ENCODE results near the gene SRGAP1. TPM values are rescaled to one million over a fixed set of nuclear protein-coding genes. Genes with fewer than 3 reads are reported as not detected.

SRGAP1 gene
- total and polyA plus RNA-seq, 2 of the 13 experiments (the other 11 are each of a cell fraction or from before 2014, with no cell fraction given), result 1.6 to 3.4 TPM

DNA sequence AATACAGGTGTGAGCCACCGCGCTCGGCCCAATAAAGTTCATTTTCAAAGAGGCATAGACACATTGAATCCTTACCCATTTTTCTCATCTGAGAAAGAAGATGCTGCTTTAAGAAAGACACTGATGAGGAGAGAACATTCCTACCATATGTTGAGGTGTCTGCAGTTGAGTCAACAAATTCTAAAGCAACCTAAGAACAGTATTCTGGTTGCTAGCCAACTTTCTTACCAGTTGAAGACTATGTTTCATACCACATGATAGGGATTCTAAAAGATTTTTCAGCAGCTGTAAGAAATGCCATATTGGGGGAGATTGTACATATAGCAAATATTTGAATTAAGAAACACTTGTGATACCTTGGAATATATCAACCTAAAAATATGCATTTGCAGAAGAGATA, 160.1 kb downstream of the SRGAP1 start:
- DNase-seq (ENCODE audit: low spot score) (no peak), FAIRE-seq (no peak), ATAC-seq (no peak)
- Histone ChIP-seq H3K27me3 (ENCODE audit: control insufficient read depth in 1 of 2, insufficient read depth in 2 of 2, low read length in 2 of 2) (no peaks in the 10 kb centered on the region), H3K9ac (ENCODE audit: insufficient read depth, low read depth, low read length) (no peak overlapping the region), H3K27ac (ENCODE audit: extremely low read length, insufficient read depth, low read length) (no peak overlapping the region), H4K20me1 (ENCODE audit: insufficient read depth, low read length) (no peaks in the 10 kb centered on the region), H3K4me1 (ENCODE audit: insufficient read depth, low read length) (peaks cover 5% of the 10 kb centered on the region), H3K4me2 (ENCODE audit: low read depth, low read length) (no peak overlapping the region), H3K79me2 (ENCODE audit: insufficient read depth, low read length) (no peaks in the 10 kb centered on the region), H3K36me3 (replicated peaks in 1 of 2; ENCODE audit: control insufficient read depth in 1 of 2, insufficient read depth in 2 of 2, low read length in 2 of 2) (no peaks in the 10 kb centered on the region), H3K9me3 (ENCODE audit: low read length) (no peaks in the 10 kb centered on the region), H2AFZ (ENCODE audit: low read length) (no peak overlapping the region), H3K4me3 (replicated peaks in 1 of 3; ENCODE audit: insufficient read depth in 1 of 3, low read depth in 2 of 3, low read length in 3 of 3) (no peak overlapping the region)
- ChIA-PET CTCF (ENCODE audit: low intra/inter-chr PET ratio, low total read pairs) (no interaction called here), POLR2A (no interaction called here)
- in situ Hi-C loops (cut with HindIII; ENCODE audit: extremely low pct_ligation_motif_present, low pct_unique_long_range_greater_than_20kb) (no loop called here), intact Hi-C loops (cut with micrococcal nuclease; ENCODE audit: unreplicated experiment) (no loop called here)
- BruUV-seq (replicated peaks), result no TSS peak
- WGBS (ENCODE audit: low lambda C conversion rate), result 96% methylated on average over 3 of the region's 3 CpGs
- TF ChIP-seq, protein P1, sequence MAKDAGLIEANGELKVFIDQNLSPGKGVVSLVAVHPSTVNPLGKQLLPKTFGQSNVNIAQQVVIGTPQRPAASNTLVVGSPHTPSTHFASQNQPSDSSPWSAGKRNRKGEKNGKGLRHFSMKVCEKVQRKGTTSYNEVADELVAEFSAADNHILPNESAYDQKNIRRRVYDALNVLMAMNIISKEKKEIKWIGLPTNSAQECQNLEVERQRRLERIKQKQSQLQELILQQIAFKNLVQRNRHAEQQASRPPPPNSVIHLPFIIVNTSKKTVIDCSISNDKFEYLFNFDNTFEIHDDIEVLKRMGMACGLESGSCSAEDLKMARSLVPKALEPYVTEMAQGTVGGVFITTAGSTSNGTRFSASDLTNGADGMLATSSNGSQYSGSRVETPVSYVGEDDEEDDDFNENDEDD (CRISPR knock-in tag; IDR thresholded peaks at IDR 0.05; ENCODE audit: borderline replicate concordance), result no peak
- TF ChIP-seq, protein P2, sequence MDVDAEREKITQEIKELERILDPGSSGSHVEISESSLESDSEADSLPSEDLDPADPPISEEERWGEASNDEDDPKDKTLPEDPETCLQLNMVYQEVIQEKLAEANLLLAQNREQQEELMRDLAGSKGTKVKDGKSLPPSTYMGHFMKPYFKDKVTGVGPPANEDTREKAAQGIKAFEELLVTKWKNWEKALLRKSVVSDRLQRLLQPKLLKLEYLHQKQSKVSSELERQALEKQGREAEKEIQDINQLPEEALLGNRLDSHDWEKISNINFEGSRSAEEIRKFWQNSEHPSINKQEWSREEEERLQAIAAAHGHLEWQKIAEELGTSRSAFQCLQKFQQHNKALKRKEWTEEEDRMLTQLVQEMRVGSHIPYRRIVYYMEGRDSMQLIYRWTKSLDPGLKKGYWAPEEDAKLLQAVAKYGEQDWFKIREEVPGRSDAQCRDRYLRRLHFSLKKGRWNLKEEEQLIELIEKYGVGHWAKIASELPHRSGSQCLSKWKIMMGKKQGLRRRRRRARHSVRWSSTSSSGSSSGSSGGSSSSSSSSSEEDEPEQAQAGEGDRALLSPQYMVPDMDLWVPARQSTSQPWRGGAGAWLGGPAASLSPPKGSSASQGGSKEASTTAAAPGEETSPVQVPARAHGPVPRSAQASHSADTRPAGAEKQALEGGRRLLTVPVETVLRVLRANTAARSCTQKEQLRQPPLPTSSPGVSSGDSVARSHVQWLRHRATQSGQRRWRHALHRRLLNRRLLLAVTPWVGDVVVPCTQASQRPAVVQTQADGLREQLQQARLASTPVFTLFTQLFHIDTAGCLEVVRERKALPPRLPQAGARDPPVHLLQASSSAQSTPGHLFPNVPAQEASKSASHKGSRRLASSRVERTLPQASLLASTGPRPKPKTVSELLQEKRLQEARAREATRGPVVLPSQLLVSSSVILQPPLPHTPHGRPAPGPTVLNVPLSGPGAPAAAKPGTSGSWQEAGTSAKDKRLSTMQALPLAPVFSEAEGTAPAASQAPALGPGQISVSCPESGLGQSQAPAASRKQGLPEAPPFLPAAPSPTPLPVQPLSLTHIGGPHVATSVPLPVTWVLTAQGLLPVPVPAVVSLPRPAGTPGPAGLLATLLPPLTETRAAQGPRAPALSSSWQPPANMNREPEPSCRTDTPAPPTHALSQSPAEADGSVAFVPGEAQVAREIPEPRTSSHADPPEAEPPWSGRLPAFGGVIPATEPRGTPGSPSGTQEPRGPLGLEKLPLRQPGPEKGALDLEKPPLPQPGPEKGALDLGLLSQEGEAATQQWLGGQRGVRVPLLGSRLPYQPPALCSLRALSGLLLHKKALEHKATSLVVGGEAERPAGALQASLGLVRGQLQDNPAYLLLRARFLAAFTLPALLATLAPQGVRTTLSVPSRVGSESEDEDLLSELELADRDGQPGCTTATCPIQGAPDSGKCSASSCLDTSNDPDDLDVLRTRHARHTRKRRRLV (CRISPR knock-in tag; IDR thresholded peaks at IDR 0.05), result no peak
- no peak for TF ChIP-seq ZNF12 (CRISPR knock-in tag; IDR thresholded peaks at IDR 0.05)
- TF ChIP-seq HNRNPLL (IDR thresholded peaks at IDR 0.05; ENCODE audit: low read depth, low read length, poor library complexity, severe bottlenecking), result no peak
- no peak for TF ChIP-seq NRL (CRISPR knock-in tag; IDR thresholded peaks at IDR 0.05; ENCODE audit: borderline replicate concordance)
- TF ChIP-seq ISX (CRISPR knock-in tag; conservative IDR thresholded peaks at IDR 0.05), result no peak
- TF ChIP-seq PAX8 (CRISPR knock-in tag; IDR thresholded peaks at IDR 0.05; ENCODE audit: borderline replicate concordance), result no peak
- TF ChIP-seq, protein P3, sequence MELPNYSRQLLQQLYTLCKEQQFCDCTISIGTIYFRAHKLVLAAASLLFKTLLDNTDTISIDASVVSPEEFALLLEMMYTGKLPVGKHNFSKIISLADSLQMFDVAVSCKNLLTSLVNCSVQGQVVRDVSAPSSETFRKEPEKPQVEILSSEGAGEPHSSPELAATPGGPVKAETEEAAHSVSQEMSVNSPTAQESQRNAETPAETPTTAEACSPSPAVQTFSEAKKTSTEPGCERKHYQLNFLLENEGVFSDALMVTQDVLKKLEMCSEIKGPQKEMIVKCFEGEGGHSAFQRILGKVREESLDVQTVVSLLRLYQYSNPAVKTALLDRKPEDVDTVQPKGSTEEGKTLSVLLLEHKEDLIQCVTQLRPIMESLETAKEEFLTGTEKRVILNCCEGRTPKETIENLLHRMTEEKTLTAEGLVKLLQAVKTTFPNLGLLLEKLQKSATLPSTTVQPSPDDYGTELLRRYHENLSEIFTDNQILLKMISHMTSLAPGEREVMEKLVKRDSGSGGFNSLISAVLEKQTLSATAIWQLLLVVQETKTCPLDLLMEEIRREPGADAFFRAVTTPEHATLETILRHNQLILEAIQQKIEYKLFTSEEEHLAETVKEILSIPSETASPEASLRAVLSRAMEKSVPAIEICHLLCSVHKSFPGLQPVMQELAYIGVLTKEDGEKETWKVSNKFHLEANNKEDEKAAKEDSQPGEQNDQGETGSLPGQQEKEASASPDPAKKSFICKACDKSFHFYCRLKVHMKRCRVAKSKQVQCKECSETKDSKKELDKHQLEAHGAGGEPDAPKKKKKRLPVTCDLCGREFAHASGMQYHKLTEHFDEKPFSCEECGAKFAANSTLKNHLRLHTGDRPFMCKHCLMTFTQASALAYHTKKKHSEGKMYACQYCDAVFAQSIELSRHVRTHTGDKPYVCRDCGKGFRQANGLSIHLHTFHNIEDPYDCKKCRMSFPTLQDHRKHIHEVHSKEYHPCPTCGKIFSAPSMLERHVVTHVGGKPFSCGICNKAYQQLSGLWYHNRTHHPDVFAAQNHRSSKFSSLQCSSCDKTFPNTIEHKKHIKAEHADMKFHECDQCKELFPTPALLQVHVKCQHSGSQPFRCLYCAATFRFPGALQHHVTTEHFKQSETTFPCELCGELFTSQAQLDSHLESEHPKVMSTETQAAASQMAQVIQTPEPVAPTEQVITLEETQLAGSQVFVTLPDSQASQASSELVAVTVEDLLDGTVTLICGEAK (IDR thresholded peaks at IDR 0.05), result no peak
- TF ChIP-seq, protein P3 (CRISPR knock-in tag; IDR thresholded peaks at IDR 0.05), result no peak
